Measurements from ENCODE around the gene RASSF8. TPM values are rescaled to one million over a fixed set of nuclear protein-coding genes. Genes with fewer than 3 reads are reported as not detected.

Gene RASSF8
- polyA plus RNA-seq, 4 donors = 0.22 to 6.0 (median 2.6) TPM

DNA sequence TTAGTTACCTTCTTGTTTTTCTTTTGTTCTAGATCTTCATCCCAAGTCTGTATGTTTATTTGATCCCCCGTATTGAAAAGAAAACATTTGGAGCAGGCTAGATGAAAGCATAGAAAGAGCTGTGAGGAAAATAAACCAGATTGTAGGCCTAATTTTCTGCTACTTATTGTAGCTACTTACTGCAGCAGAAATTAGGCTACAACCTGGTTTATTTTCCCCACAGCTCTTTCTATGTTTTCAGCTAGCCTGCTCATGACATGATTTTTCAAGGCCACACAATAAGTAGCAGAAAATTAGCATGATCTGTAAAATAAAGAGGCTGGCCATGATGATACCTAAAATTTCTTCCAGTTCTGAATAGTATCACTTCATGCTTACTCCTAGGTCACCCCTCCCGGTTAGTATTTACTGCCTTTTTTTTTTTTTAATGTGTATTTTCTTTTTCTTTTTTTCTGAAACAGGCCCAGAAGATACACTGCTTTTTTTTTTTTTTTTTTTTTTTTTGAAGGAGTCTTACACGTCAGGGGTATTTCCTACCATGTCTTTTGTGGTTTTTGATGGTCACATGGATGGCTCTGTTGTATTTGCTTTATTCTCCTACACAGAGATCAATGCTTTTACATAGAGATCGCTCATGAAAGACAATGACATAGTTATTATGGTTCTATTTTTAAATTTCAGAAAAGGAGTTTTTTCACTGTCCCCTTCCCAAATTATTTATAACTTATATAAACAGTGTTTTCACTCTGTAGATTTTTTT, 134.0 kb downstream of the RASSF8 start:
- H3K36me3 ChIP-seq (ENCODE audit: control insufficient read depth in 3 of 3, insufficient read depth in 2 of 3, low read depth in 1 of 3, low read length in 3 of 3) = no peaks in the 10 kb centered on the region
- peaks cover 0 to 17% (median 0%) of the 10 kb centered on the region in 3 donors for H3K4me1 ChIP-seq (ENCODE audit: control insufficient read depth in 3 of 3, insufficient read depth in 2 of 3, low read depth in 1 of 3, low read length in 2 of 3)
- WGBS, 3 donors = 81 to 89% (median 82%) methylated on average over 4 of the region's 4 CpGs
- FAIRE-seq = no peak
- no peaks in the 10 kb centered on the region for H3K9me3 ChIP-seq (ENCODE audit: control insufficient read depth in 2 of 2, insufficient read depth in 1 of 2, low read depth in 1 of 2, low read length in 1 of 2)
- no peak for DNase-seq
- H3K27me3 ChIP-seq (ENCODE audit: control insufficient read depth in 3 of 3, insufficient read depth in 3 of 3, low read length in 3 of 3) = no peaks in the 10 kb centered on the region
- H3K27ac ChIP-seq (ENCODE audit: low read depth in 1 of 3, low read length in 2 of 3) = no peak overlapping the region
- no peak overlapping the region for H3K4me3 ChIP-seq (ENCODE audit: low read depth in 1 of 3, low read length in 3 of 3)

DNA sequence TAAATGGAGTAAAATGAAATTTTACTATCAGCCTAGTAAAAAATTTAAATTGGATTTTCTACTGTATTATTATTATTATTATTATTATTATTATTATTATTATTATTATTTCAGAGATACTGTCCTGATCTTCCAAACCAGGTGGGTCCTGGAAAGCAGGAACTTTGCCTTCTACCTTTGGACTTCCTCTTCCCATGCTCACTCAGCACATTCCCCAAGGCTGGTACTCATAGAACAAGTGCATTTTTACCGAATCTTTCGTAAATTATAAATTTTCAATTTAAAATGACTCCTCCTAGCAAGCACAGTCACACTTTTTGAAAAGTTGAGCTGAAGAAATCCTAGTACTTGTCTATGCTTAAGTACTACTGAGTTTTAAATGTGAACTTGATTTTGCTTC, 136.7 kb downstream of the RASSF8 start:
- Histone ChIP-seq H3K4me3 (ENCODE audit: low read depth in 1 of 3, low read length in 3 of 3) (no peak overlapping the region), H3K4me1 (ENCODE audit: control insufficient read depth in 3 of 3, insufficient read depth in 2 of 3, low read depth in 1 of 3, low read length in 2 of 3) (peaks cover 0 to 20% (median 0%) of the 10 kb centered on the region in 3 donors), H3K27ac (ENCODE audit: low read depth in 1 of 3, low read length in 2 of 3) (peak overlapping the region in 1 of 3 donors; percentile 65), H3K9me3 (ENCODE audit: control insufficient read depth in 2 of 2, insufficient read depth in 1 of 2, low read depth in 1 of 2, low read length in 1 of 2) (no peaks in the 10 kb centered on the region), H3K36me3 (ENCODE audit: control insufficient read depth in 3 of 3, insufficient read depth in 2 of 3, low read depth in 1 of 3, low read length in 3 of 3) (no peaks in the 10 kb centered on the region), H3K27me3 (ENCODE audit: control insufficient read depth in 3 of 3, insufficient read depth in 3 of 3, low read length in 3 of 3) (no peaks in the 10 kb centered on the region)
- 89 to 90% (median 89%) methylated on average over 2 of the region's 2 CpGs for WGBS, 3 donors
- DNase-seq (peak; percentile 24 to 55), FAIRE-seq (no peak)

DNA sequence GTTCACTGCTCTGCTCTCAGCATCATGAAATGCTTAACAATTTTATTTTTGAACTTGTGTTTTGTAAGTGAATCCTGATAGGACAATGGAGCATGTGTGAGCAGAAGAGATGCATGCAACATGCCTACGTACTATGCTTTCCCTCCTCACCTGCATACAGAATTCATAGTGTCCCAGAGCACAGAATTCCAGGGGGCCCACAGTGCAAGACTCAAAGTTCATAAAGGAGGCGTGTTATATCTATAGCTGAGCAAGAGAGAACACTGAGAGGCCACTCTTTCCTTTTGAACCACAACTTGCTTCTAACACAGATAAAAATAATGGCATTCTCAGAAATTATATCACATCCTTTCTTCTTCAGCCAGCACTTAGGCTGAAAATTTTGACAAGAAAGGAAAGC, 137.6 kb downstream of the RASSF8 start:
- Histone ChIP-seq H3K36me3 (ENCODE audit: control insufficient read depth in 3 of 3, insufficient read depth in 2 of 3, low read depth in 1 of 3, low read length in 3 of 3) (no peaks in the 10 kb centered on the region), H3K4me1 (ENCODE audit: control insufficient read depth in 3 of 3, insufficient read depth in 2 of 3, low read depth in 1 of 3, low read length in 2 of 3) (peaks cover 0 to 25% (median 0%) of the 10 kb centered on the region in 3 donors), H3K27ac (ENCODE audit: low read depth in 1 of 3, low read length in 2 of 3) (peak overlapping the region in 1 of 3 donors; percentile 65), H3K27me3 (ENCODE audit: control insufficient read depth in 3 of 3, insufficient read depth in 3 of 3, low read length in 3 of 3) (no peaks in the 10 kb centered on the region), H3K4me3 (ENCODE audit: low read depth in 1 of 3, low read length in 3 of 3) (no peak overlapping the region), H3K9me3 (ENCODE audit: control insufficient read depth in 2 of 2, insufficient read depth in 1 of 2, low read depth in 1 of 2, low read length in 1 of 2) (no peaks in the 10 kb centered on the region)
- no peak for FAIRE-seq
- 71 to 88% (median 88%) methylated on average over 2 of the region's 2 CpGs for WGBS, 3 donors
- DNase-seq = peak in 1 of 2 donors; percentile 81

DNA sequence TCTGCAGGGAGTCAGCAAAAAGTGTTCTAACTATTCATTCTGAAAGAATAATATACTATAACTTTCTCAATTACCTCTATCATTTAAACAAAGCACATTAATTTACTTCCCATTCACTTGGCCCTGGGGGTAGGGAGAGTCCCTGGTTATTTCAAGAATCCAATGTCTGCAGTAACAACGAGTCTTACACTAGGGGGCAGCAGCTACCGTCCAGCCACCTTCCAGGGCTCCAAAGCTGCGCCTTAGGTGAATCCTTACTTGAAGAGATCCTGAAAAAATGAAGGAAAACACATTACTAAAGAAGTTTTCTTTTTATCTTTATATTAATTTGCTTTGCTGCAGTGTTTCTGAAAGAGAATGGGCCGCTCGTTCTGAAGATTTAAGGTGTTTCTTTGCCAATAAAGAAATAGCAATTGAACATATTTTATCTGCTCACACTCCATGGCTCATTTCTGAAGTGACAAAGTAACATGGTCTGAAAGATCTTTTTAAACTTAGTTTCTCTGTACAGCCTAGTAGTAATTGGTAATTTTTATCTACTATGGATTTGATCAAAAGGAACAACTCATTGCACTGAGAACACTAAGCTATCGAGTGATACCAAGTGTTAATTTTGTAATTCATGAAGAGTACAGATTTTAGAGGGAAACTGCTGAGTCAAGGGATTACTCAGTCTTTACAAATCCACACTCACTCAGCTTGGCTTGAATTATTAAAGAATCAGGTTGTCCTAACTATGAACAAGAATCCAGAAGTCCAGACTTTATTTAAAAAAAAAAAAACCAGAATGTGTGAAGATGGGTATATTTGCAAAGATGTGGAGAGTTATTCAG, 138.8 kb downstream of the RASSF8 start:
- Histone ChIP-seq H3K4me3 (ENCODE audit: low read depth in 1 of 3, low read length in 3 of 3) (no peak overlapping the region), H3K4me1 (ENCODE audit: control insufficient read depth in 3 of 3, insufficient read depth in 2 of 3, low read depth in 1 of 3, low read length in 2 of 3) (peaks cover 0 to 34% (median 0%) of the 10 kb centered on the region in 3 donors), H3K27me3 (ENCODE audit: control insufficient read depth in 3 of 3, insufficient read depth in 3 of 3, low read length in 3 of 3) (no peaks in the 10 kb centered on the region), H3K9me3 (ENCODE audit: control insufficient read depth in 2 of 2, insufficient read depth in 1 of 2, low read depth in 1 of 2, low read length in 1 of 2) (no peaks in the 10 kb centered on the region), H3K36me3 (ENCODE audit: control insufficient read depth in 3 of 3, insufficient read depth in 2 of 3, low read depth in 1 of 3, low read length in 3 of 3) (no peaks in the 10 kb centered on the region), H3K27ac (ENCODE audit: low read depth in 1 of 3, low read length in 2 of 3) (peak overlapping the region in 1 of 3 donors; percentile 65)
- 18% methylated on average over 6 of the region's 6 CpGs for WGBS, 3 donors
- DNase-seq (peak; percentile 79 to 86), FAIRE-seq (peak; percentile 84)

DNA sequence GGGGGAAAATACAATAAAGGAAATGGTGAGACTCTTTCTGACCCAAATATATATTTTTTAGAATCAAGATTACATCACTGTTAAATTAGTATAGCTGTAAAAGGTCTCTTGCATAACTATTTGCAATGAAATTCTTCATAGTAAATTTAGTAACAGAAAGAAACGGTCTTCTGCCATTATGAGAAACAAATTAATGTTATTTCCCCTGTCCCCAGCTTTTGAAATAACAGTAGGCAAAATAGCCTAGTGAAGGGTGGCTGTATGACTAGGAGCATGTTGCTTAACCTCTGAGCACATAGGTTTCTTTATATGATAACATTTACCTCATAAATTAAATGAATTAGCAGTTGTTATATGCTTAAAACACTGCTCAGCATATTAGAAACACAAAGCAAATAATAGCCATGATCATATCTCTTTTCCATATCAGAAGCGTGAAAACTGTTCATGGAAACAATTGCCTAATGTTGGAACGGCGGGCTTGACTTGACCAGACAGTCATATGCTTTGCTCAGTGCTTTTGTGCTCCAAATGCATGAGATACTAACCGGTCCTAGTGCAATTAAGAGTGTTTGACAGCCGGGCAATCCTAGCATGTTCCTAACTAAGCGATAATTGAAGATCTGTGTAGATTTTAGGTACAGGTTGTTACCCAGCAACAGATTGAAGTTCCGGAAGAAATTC, 142.3 kb downstream of the RASSF8 start:
- Histone ChIP-seq H3K4me1 (ENCODE audit: control insufficient read depth in 3 of 3, insufficient read depth in 2 of 3, low read depth in 1 of 3, low read length in 2 of 3) (peaks cover 0 to 25% (median 0%) of the 10 kb centered on the region in 3 donors), H3K4me3 (ENCODE audit: low read depth in 1 of 3, low read length in 3 of 3) (no peak overlapping the region), H3K27ac (ENCODE audit: low read depth in 1 of 3, low read length in 2 of 3) (peak overlapping the region; percentile 77 to 80 (median 78)), H3K27me3 (ENCODE audit: control insufficient read depth in 3 of 3, insufficient read depth in 3 of 3, low read length in 3 of 3) (no peaks in the 10 kb centered on the region), H3K36me3 (ENCODE audit: control insufficient read depth in 3 of 3, insufficient read depth in 2 of 3, low read depth in 1 of 3, low read length in 3 of 3) (no peaks in the 10 kb centered on the region), H3K9me3 (ENCODE audit: control insufficient read depth in 2 of 2, insufficient read depth in 1 of 2, low read depth in 1 of 2, low read length in 1 of 2) (no peaks in the 10 kb centered on the region)
- 18 to 58% (median 28%) methylated on average over 8 of the region's 8 CpGs for WGBS, 3 donors
- FAIRE-seq (no peak), DNase-seq (no peak)

DNA sequence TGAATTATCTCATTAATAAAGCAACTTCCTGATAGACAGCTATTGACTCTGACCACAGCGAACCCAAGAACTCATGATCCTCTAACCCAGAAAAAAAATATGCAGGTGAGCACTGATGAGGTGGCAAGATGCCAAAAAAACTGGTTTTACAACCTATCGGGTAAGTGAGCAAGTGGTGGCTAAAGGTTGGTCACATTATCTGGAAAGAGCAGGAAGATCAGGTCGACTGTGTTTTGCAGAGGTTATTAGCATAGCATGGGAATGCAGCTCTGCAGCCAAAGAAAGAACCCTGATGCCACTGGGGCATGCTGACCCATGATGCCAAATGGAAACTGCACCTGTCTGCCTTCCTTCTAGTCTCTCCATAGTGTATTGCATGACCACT, 142.9 kb downstream of the RASSF8 start:
- peak; percentile 72 for FAIRE-seq
- peak; percentile 98 to 99 for DNase-seq
- Histone ChIP-seq H3K4me1 (ENCODE audit: control insufficient read depth in 3 of 3, insufficient read depth in 2 of 3, low read depth in 1 of 3, low read length in 2 of 3) (peaks cover 0 to 21% (median 0%) of the 10 kb centered on the region in 3 donors), H3K27me3 (ENCODE audit: control insufficient read depth in 3 of 3, insufficient read depth in 3 of 3, low read length in 3 of 3) (no peaks in the 10 kb centered on the region), H3K4me3 (ENCODE audit: low read depth in 1 of 3, low read length in 3 of 3) (no peak overlapping the region), H3K36me3 (ENCODE audit: control insufficient read depth in 3 of 3, insufficient read depth in 2 of 3, low read depth in 1 of 3, low read length in 3 of 3) (no peaks in the 10 kb centered on the region), H3K27ac (ENCODE audit: low read depth in 1 of 3, low read length in 2 of 3) (peak overlapping the region in 2 of 3 donors; percentile 77 to 80), H3K9me3 (ENCODE audit: control insufficient read depth in 2 of 2, insufficient read depth in 1 of 2, low read depth in 1 of 2, low read length in 1 of 2) (no peaks in the 10 kb centered on the region)
- WGBS, 3 donors = 16 to 50% (median 20%) methylated on average over 3 of the region's 3 CpGs

DNA sequence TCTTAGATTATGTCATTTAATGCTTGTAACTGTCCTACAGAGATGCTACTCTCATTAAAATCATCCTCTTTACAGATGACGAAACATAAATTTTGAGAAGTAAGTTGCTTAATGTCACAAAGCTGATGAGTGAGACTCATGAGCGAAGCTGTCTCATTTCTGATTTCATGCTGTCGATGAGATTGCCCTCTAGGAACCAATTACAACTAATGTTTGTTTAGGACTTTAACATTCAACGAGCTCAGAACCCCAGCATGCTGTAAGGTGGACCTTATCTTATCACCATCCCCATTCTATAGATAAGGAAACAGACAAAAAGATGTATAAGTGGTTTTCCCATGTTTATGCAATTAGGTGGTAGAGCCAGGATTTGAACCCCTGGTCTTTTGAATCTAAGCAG, 143.3 kb downstream of the RASSF8 start:
- DNase-seq (no peak), FAIRE-seq (no peak)
- Histone ChIP-seq H3K36me3 (ENCODE audit: control insufficient read depth in 3 of 3, insufficient read depth in 2 of 3, low read depth in 1 of 3, low read length in 3 of 3) (no peaks in the 10 kb centered on the region), H3K27ac (ENCODE audit: low read depth in 1 of 3, low read length in 2 of 3) (peak overlapping the region in 1 of 3 donors; percentile 55), H3K4me3 (ENCODE audit: low read depth in 1 of 3, low read length in 3 of 3) (no peak overlapping the region), H3K27me3 (ENCODE audit: control insufficient read depth in 3 of 3, insufficient read depth in 3 of 3, low read length in 3 of 3) (no peaks in the 10 kb centered on the region), H3K4me1 (ENCODE audit: control insufficient read depth in 3 of 3, insufficient read depth in 2 of 3, low read depth in 1 of 3, low read length in 2 of 3) (peaks cover 0 to 18% (median 0%) of the 10 kb centered on the region in 3 donors), H3K9me3 (ENCODE audit: control insufficient read depth in 2 of 2, insufficient read depth in 1 of 2, low read depth in 1 of 2, low read length in 1 of 2) (no peaks in the 10 kb centered on the region)
- 16 to 52% (median 32%) methylated on average over 4 of the region's 4 CpGs for WGBS, 3 donors

DNA sequence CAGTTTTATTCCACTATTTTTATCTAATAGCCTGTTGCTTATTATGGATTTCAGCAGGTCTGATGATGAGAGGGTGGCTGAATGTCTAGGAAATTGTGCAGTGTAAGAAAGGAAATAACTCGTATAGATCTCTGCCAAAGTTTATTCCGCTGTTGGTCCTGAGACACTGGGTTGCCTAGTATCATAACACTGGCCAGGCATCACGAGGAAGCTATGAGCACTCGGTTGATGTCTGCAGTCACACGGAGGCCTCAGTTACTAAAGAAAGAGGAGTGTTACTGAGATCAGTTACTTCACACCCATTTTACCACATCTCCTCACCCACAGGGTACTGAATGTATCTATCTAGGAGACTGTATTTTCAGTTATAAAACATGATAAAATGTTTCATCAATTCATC, 144.5 kb downstream of the RASSF8 start:
- FAIRE-seq = no peak
- no peaks in the 10 kb centered on the region for H3K27me3 ChIP-seq (ENCODE audit: control insufficient read depth in 3 of 3, insufficient read depth in 3 of 3, low read length in 3 of 3)
- no peak overlapping the region for H3K27ac ChIP-seq (ENCODE audit: low read depth in 1 of 3, low read length in 2 of 3)
- H3K36me3 ChIP-seq (ENCODE audit: control insufficient read depth in 3 of 3, insufficient read depth in 2 of 3, low read depth in 1 of 3, low read length in 3 of 3) = no peaks in the 10 kb centered on the region
- peaks cover 0 to 17% (median 0%) of the 10 kb centered on the region in 3 donors for H3K4me1 ChIP-seq (ENCODE audit: control insufficient read depth in 3 of 3, insufficient read depth in 2 of 3, low read depth in 1 of 3, low read length in 2 of 3)
- H3K9me3 ChIP-seq (ENCODE audit: control insufficient read depth in 2 of 2, insufficient read depth in 1 of 2, low read depth in 1 of 2, low read length in 1 of 2) = no peaks in the 10 kb centered on the region
- WGBS, 3 donors = 69 to 83% (median 74%) methylated on average over 5 of the region's 5 CpGs
- H3K4me3 ChIP-seq (ENCODE audit: low read depth in 1 of 3, low read length in 3 of 3) = no peak overlapping the region
- DNase-seq = no peak
